ENCODE results near the gene RASSF1. TPM values are rescaled to one million over a fixed set of nuclear protein-coding genes. Genes with fewer than 3 reads are reported as not detected.

Gene RASSF1
- total and polyA plus RNA-seq, 2 of the 4 experiments (the other 2 are of a cell fraction) = 17.4 to 53.4 TPM

DNA sequence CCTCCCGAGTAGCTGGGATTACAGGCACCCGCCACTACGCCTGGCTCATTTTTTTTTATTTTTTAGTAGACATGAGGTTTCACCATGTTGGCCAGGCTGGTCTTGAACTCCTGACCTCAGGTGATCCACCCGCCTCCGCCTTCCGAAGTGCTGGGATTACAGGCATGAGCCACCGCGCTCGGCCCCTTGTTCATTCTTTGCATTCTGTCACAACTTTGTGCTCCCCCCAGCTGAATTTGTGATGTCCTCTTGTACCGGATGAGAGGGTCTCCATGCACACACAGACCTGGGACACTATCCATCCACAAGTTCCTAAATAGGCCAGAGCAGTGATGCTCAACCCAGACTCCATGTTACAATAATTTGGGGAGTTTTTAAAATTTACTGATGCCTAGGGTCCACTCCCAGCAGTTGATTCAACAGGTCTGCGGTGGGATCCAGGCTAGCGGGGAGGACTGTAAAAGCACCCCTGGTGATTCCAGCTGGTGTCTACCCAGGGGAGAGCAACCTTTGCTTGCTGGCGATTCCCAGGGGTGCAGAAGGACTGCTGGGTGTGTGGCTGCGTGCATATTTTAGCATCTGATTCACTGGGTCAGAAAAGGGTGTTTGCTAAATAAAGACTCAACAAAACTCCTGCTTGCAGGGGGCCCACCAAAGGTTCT lies 1.0 kb downstream of the RASSF1 start:
- peak overlapping the region; percentile 65 for H3K14ac ChIP-seq (replicated peaks; ENCODE audit: low read depth, low read length)
- H3K56ac ChIP-seq (ENCODE audit: extremely low read depth, insufficient read depth, low read length) = peak overlapping the region; percentile 4; the same call in 1 of the 2 replicates
- peak overlapping the region; percentile 39 for H3K4ac ChIP-seq (ENCODE audit: low read depth, low read length)
- H2BK20ac ChIP-seq (ENCODE audit: low read depth, low read length) = peak overlapping the region; percentile 21; the same call in 1 of the 2 replicates
- H3K9ac ChIP-seq (ENCODE audit: low read depth, low read length) = peak overlapping the region; percentile 69; the same call in 1 of the 2 replicates
- H3K4me3 ChIP-seq (ENCODE audit: insufficient read depth, low read depth, low read length) = peak overlapping the region; percentile 43; the same call in 1 of the 2 replicates
- peak overlapping the region; percentile 34 for H3K23ac ChIP-seq (ENCODE audit: low read depth, low read length)
- ATAC-seq (ENCODE audit: low read depth) (no peak), DNase-seq (peak; percentile 45)
- H3K36me3 ChIP-seq (ENCODE audit: control insufficient read depth, insufficient read depth, low read length) = no peaks in the 10 kb centered on the region; the same call in 1 of the 2 replicates
- H3K18ac ChIP-seq (ENCODE audit: low read depth, low read length) = no peak overlapping the region
- H2AK9ac ChIP-seq (replicated peaks; ENCODE audit: low read depth, low read length, poor library complexity) = peak overlapping the region; percentile 12
- dilution Hi-C loops (cut with HindIII; ENCODE audit: low sequenced_read_pairs, unreplicated experiment) = no loop called here
- peak overlapping the region; percentile 59 to 97 for H4K8ac ChIP-seq (ENCODE audit: low read depth in 2 of 2, low read length in 2 of 2)
- peak overlapping the region; percentile 82 for H2BK5ac ChIP-seq (ENCODE audit: low read depth, low read length, poor library complexity, severe bottlenecking)
- peaks cover 15 to 43% of the 10 kb centered on the region in 2 experiments; a peak in 3 of 4 replicates for H3K79me1 ChIP-seq (ENCODE audit: low read depth in 1 of 2, low read length in 2 of 2)
- H3K9me3 ChIP-seq (ENCODE audit: control insufficient read depth, insufficient read depth, low read length) = no peaks in the 10 kb centered on the region
- peak overlapping the region; percentile 58; the same call in 1 of the 3 replicates for H2BK15ac ChIP-seq (ENCODE audit: low read depth, low read length)
- in situ Hi-C loops (cut with MboI; ENCODE audit: low sequenced_read_pairs) = loop anchor here (25.0 kb wide), 3 partner anchors 1048 to 1823 kb away; partner anchors contain the start of genes ABHD14B, GPR62, MANF and PCBP4
- CTCF ChIA-PET = no interaction called here
- TF ChIP-seq CEBPB (IDR thresholded peaks at IDR 0.05; ENCODE audit: low read depth, low read length) (no peak), RFX5 (IDR thresholded peaks at IDR 0.05; ENCODE audit: low read depth, low read length) (no peak), SMC3 (IDR thresholded peaks at IDR 0.05; ENCODE audit: low read depth, low read length) (no peak), MAFK (IDR thresholded peaks at IDR 0.05; ENCODE audit: low read depth, low read length) (no peak), POLR2A (IDR thresholded peaks at IDR 0.05; ENCODE audit: low read depth, low read length) (no peak), BHLHE40 (IDR thresholded peaks at IDR 0.05; ENCODE audit: low read depth, low read length) (no peak), CHD1 (IDR thresholded peaks at IDR 0.05; ENCODE audit: low read depth, low read length) (no peak), RAD21 (IDR thresholded peaks at IDR 0.05; ENCODE audit: low read length) (no peak), MXI1 (IDR thresholded peaks at IDR 0.05; ENCODE audit: borderline replicate concordance, low read depth, low read length) (no peak), CTCF (conservative IDR thresholded peaks at IDR 0.05; ENCODE audit: low read depth, low read length) (no peak), RCOR1 (IDR thresholded peaks at IDR 0.05; ENCODE audit: insufficient replicate concordance, low read length) (no peak), MAZ (IDR thresholded peaks at IDR 0.05; ENCODE audit: borderline replicate concordance, low read depth, low read length) (no peak)
- H2BK120ac ChIP-seq (ENCODE audit: low read depth, low read length) = peak overlapping the region; percentile 58
- H4K5ac ChIP-seq (ENCODE audit: low read depth, low read length) = no peak overlapping the region
- intact Hi-C loops (cut with micrococcal nuclease) = no loop called here
- H3K27ac ChIP-seq (ENCODE audit: insufficient read depth, low read length) = no peak overlapping the region
- H3K4me2 ChIP-seq (ENCODE audit: low read depth, low read length) = peak overlapping the region; percentile 79
- peaks cover 24% of the 10 kb centered on the region for H3K4me1 ChIP-seq (ENCODE audit: control insufficient read depth, insufficient read depth, low read length)
- BruUV-seq (replicated peaks) = no TSS peak
- WGBS, 2 experiments (ENCODE audit: extremely low coverage in 2 of 2, insufficient read length in 1 of 2) = 97% methylated on average over 5 of the region's 14 CpGs; no CpG with 5 or more reads in 1 of the 2 experiments
- POLR2A ChIA-PET (ENCODE audit: unreplicated experiment) = no interaction called here
- H2AFZ ChIP-seq (replicated peaks; ENCODE audit: low read length, poor library complexity) = peak overlapping the region; percentile 94
- H3K27me3 ChIP-seq (ENCODE audit: control insufficient read depth, insufficient read depth, low read length) = no peaks in the 10 kb centered on the region
- peaks cover 17% of the 10 kb centered on the region for H3K9me1 ChIP-seq (ENCODE audit: insufficient read depth, low read length)
- H4K91ac ChIP-seq (ENCODE audit: insufficient read depth, low read depth, low read length) = peak overlapping the region; percentile 73
- peaks cover 22% of the 10 kb centered on the region for H4K20me1 ChIP-seq (ENCODE audit: insufficient read depth, low read length)
- H2AK5ac ChIP-seq (ENCODE audit: low read depth, low read length) = peak overlapping the region; percentile 24; the same call in 1 of the 2 replicates

Measured in IMR-90 (cell line).